Endothelial cell of umbilical vein (primary cell): Measurements from ENCODE around the gene ST8SIA1.

Experiments
- CTCF ChIP-seq, 2 donors: IDR thresholded peaks; 1 replicate in 1 of 2; 2 replicates in 1 of 2; pipeline ENCODE4 v1.5.1; 2011; ENCODE audit warnings: low read length in 2 of 2, mild to moderate bottlenecking in 2 of 2, moderate library complexity in 2 of 2, control low read depth in 1 of 2, inconsistent platforms in 1 of 2, low read depth in 1 of 2; ENCODE audit not compliant: insufficient read depth in 1 of 2; ENCODE audit errors: extremely low read depth in 1 of 2
- EZH2 ChIP-seq: IDR thresholded peaks from 2 replicates; pipeline ENCODE4 v1.6.1; 2012; ENCODE audit warnings: borderline replicate concordance, low read depth, mild to moderate bottlenecking, moderate library complexity, low read length, inconsistent platforms; ENCODE audit not compliant: severe bottlenecking
- FOS ChIP-seq: IDR thresholded peaks from 2 replicates; pipeline ENCODE4 v1.6.1; 2011; ENCODE audit warnings: mild to moderate bottlenecking, low read length, moderate library complexity, borderline replicate concordance; ENCODE audit not compliant: insufficient read depth
- JUN ChIP-seq: IDR thresholded peaks from 2 replicates; pipeline ENCODE4 v1.6.1; 2011; ENCODE audit warnings: borderline replicate concordance, low read depth; ENCODE audit not compliant: insufficient read length, insufficient read depth
- MAX ChIP-seq: IDR thresholded peaks from 2 replicates; pipeline ENCODE4 v1.6.1; 2011; ENCODE audit not compliant: insufficient read depth, insufficient read length
- MYC ChIP-seq: IDR thresholded peaks from one replicate; pipeline ENCODE4 v1.6.1; 2011; ENCODE audit warnings: mild to moderate bottlenecking, low read depth, low read length
- POLR2A ChIP-seq: IDR thresholded peaks from 2 replicates; pipeline ENCODE4 v1.6.1; 2012; ENCODE audit warnings: low read depth, mild to moderate bottlenecking, control low read depth, low read length
- POLR2AphosphoS5 ChIP-seq: IDR thresholded peaks from 2 replicates; pipeline ENCODE4 v1.6.1; 2012; ENCODE audit warnings: low read depth, mild to moderate bottlenecking, control low read depth, low read length, moderate library complexity; ENCODE audit not compliant: insufficient read depth

- no peak for TF ChIP-seq CTCF (IDR thresholded peaks at IDR 0.05; ENCODE audit: extremely low read depth in 1 of 2, insufficient read depth in 1 of 2, low read depth in 1 of 2, low read length in 2 of 2)
- no peak for TF ChIP-seq POLR2AphosphoS5
- no peak for TF ChIP-seq EZH2
- no peak for TF ChIP-seq JUN
- TF ChIP-seq POLR2A: no peak
- TF ChIP-seq FOS: no peak
- no peak for TF ChIP-seq MYC
- TF ChIP-seq MAX: no peak
Measured at GRCh38 chr12:22361785-22362184, 27.3 kb upstream of the ST8SIA1 start.
